IPS-18c (cell line): Measurements from ENCODE around the gene GLI3.

Experiments used
- H3K4me3 ChIP-seq: 2 replicates; pipeline ENCODE4 v1.7.0; 2013; ENCODE audit warnings: low read depth, mild to moderate bottlenecking, low read length, moderate library complexity; ENCODE audit not compliant: insufficient read depth
- H3K9me3 ChIP-seq: one replicate; pipeline ENCODE4 v1.6.1; 2013; ENCODE audit warnings: mild to moderate bottlenecking, low read length, moderate library complexity; ENCODE audit not compliant: control insufficient read depth, insufficient read depth

GLI3 gene

GRCh38 chr7:42240416-42240815 lies 3.4 kb upstream of the GLI3 start:
- no peaks in the 10 kb centered on the region for H3K9me3 ChIP-seq
- H3K4me3 ChIP-seq, result no peak overlapping the region

- no peaks in the 10 kb centered on the region for H3K9me3 ChIP-seq
- peak overlapping the region; percentile 63 for H3K4me3 ChIP-seq
These were observed 1.8 kb upstream of the GLI3 start for GRCh38 chr7:42238709-42239366.

GRCh38 chr7:42237811-42238541 lies 967 bp upstream of the GLI3 start:
- Histone ChIP-seq H3K4me3 (peak overlapping the region; percentile 67), H3K9me3 (no peaks in the 10 kb centered on the region)

GRCh38 chr7:42236266-42236975 lies 588 bp downstream of the GLI3 start:
- Histone ChIP-seq H3K9me3 (no peaks in the 10 kb centered on the region), H3K4me3 (peak overlapping the region; percentile 69)

GRCh38 chr7:42235741-42236161 lies 1.3 kb downstream of the GLI3 start:
- Histone ChIP-seq H3K9me3 (no peaks in the 10 kb centered on the region), H3K4me3 (peak overlapping the region; percentile 69)

GRCh38 chr7:42234736-42235135 lies 2.3 kb downstream of the GLI3 start:
- Histone ChIP-seq H3K4me3 (no peak overlapping the region), H3K9me3 (no peaks in the 10 kb centered on the region)

- H3K4me3 ChIP-seq, result no peak overlapping the region
- no peaks in the 10 kb centered on the region for H3K9me3 ChIP-seq
These were observed 3.2 kb downstream of the GLI3 start for GRCh38 chr7:42233695-42234331.

GRCh38 chr7:42233171-42233570 lies 3.8 kb downstream of the GLI3 start:
- Histone ChIP-seq H3K9me3 (no peaks in the 10 kb centered on the region), H3K4me3 (no peak overlapping the region)

- no peak overlapping the region for H3K4me3 ChIP-seq
These were observed 4.7 kb downstream of the GLI3 start for GRCh38 chr7:42232275-42232674.

GRCh38 chr7:42231043-42231787 lies 5.8 kb downstream of the GLI3 start:
- Histone ChIP-seq H3K9me3 (no peaks in the 10 kb centered on the region), H3K4me3 (no peak overlapping the region)

More at GRCh38 chr7:42232275-42232674, 4.7 kb downstream of the GLI3 start:
- H3K9me3 ChIP-seq, result no peaks in the 10 kb centered on the region

- H3K4me3 ChIP-seq, result peak overlapping the region; percentile 56
- H3K9me3 ChIP-seq, result no peaks in the 10 kb centered on the region
These were observed 8.9 kb downstream of the GLI3 start for GRCh38 chr7:42227936-42228591.

- H3K4me3 ChIP-seq, result peak overlapping the region; percentile 56
- no peaks in the 10 kb centered on the region for H3K9me3 ChIP-seq
These were observed 9.5 kb downstream of the GLI3 start for GRCh38 chr7:42227541-42227935.

GRCh38 chr7:42227021-42227420 lies 10.0 kb downstream of the GLI3 start:
- H3K9me3 ChIP-seq, result no peaks in the 10 kb centered on the region
- peak overlapping the region; percentile 56; the same call in 1 of the 2 replicates for H3K4me3 ChIP-seq

GRCh38 chr7:42226354-42226941 lies 10.6 kb downstream of the GLI3 start:
- no peaks in the 10 kb centered on the region for H3K9me3 ChIP-seq
- H3K4me3 ChIP-seq, result no peak overlapping the region

- Histone ChIP-seq H3K4me3 (no peak overlapping the region), H3K9me3 (no peaks in the 10 kb centered on the region)
These were observed 12.5 kb downstream of the GLI3 start for GRCh38 chr7:42224391-42225003.

GRCh38 chr7:42222891-42223290 lies 14.1 kb downstream of the GLI3 start:
- Histone ChIP-seq H3K4me3 (no peak overlapping the region), H3K9me3 (no peaks in the 10 kb centered on the region)
